ENCODE measurements around the gene COL13A1. TPM values are rescaled to one million over a fixed set of nuclear protein-coding genes. Genes with fewer than 3 reads are reported as not detected.

COL13A1 gene
- total RNA-seq, 1 experiment from 2014 or later, result 18.0 TPM

- DNase-seq, result no peak
- Histone ChIP-seq H3K4me3 (ENCODE audit: insufficient read depth, low read depth, low read length) (no peak overlapping the region), H3K36me3 (replicated peaks; ENCODE audit: control insufficient read depth, insufficient read depth, low read length) (no peaks in the 10 kb centered on the region)
Observed at GRCh38 chr10:69910561-69910960, 108.9 kb downstream of the COL13A1 start.

GRCh38 chr10:69911613-69912528 lies 110.2 kb downstream of the COL13A1 start:
- Histone ChIP-seq H3K27me3 (ENCODE audit: control insufficient read depth, insufficient read depth, low read length) (no peaks in the 10 kb centered on the region), H3K4me3 (ENCODE audit: insufficient read depth, low read depth, low read length) (no peak overlapping the region), H3K36me3 (replicated peaks; ENCODE audit: control insufficient read depth, insufficient read depth, low read length) (no peaks in the 10 kb centered on the region)
- DNase-seq, result no peak

More at GRCh38 chr10:69910561-69910960, 108.9 kb downstream of the COL13A1 start:
- no peaks in the 10 kb centered on the region for H3K27me3 ChIP-seq (ENCODE audit: control insufficient read depth, insufficient read depth, low read length)

- Histone ChIP-seq H3K4me3 (ENCODE audit: insufficient read depth, low read depth, low read length) (no peak overlapping the region), H3K36me3 (replicated peaks; ENCODE audit: control insufficient read depth, insufficient read depth, low read length) (no peaks in the 10 kb centered on the region), H3K27me3 (ENCODE audit: control insufficient read depth, insufficient read depth, low read length) (no peaks in the 10 kb centered on the region)
- DNase-seq, result no peak
Observed at GRCh38 chr10:69912589-69912988, 110.9 kb downstream of the COL13A1 start.

- Histone ChIP-seq H3K4me3 (ENCODE audit: insufficient read depth, low read depth, low read length) (no peak overlapping the region), H3K36me3 (replicated peaks; ENCODE audit: control insufficient read depth, insufficient read depth, low read length) (no peaks in the 10 kb centered on the region), H3K27me3 (ENCODE audit: control insufficient read depth, insufficient read depth, low read length) (no peaks in the 10 kb centered on the region)
- peak; percentile 62 for DNase-seq
Observed at GRCh38 chr10:69913606-69914382, 112.1 kb downstream of the COL13A1 start.

- Histone ChIP-seq H3K27me3 (ENCODE audit: control insufficient read depth, insufficient read depth, low read length) (no peaks in the 10 kb centered on the region), H3K4me3 (ENCODE audit: insufficient read depth, low read depth, low read length) (no peak overlapping the region), H3K36me3 (replicated peaks; ENCODE audit: control insufficient read depth, insufficient read depth, low read length) (no peaks in the 10 kb centered on the region)
- DNase-seq, result peak; percentile 94
Observed at GRCh38 chr10:69914398-69915214, 112.9 kb downstream of the COL13A1 start.

- Histone ChIP-seq H3K36me3 (replicated peaks; ENCODE audit: control insufficient read depth, insufficient read depth, low read length) (no peaks in the 10 kb centered on the region), H3K4me3 (ENCODE audit: insufficient read depth, low read depth, low read length) (no peak overlapping the region), H3K27me3 (ENCODE audit: control insufficient read depth, insufficient read depth, low read length) (no peaks in the 10 kb centered on the region)
- no peak for DNase-seq
Observed at GRCh38 chr10:69915215-69915560, 113.5 kb downstream of the COL13A1 start.

GRCh38 chr10:69916118-69916517 lies 114.4 kb downstream of the COL13A1 start:
- no peak overlapping the region for H3K4me3 ChIP-seq (ENCODE audit: insufficient read depth, low read depth, low read length)
- H3K27me3 ChIP-seq (ENCODE audit: control insufficient read depth, insufficient read depth, low read length), result no peaks in the 10 kb centered on the region
- DNase-seq, result no peak
- H3K36me3 ChIP-seq (replicated peaks; ENCODE audit: control insufficient read depth, insufficient read depth, low read length), result no peaks in the 10 kb centered on the region

GRCh38 chr10:69918036-69918435 lies 116.3 kb downstream of the COL13A1 start:
- no peaks in the 10 kb centered on the region for H3K36me3 ChIP-seq (replicated peaks; ENCODE audit: control insufficient read depth, insufficient read depth, low read length)
- no peaks in the 10 kb centered on the region for H3K27me3 ChIP-seq (ENCODE audit: control insufficient read depth, insufficient read depth, low read length)
- peak; percentile 77 for DNase-seq
- H3K4me3 ChIP-seq (ENCODE audit: insufficient read depth, low read depth, low read length), result no peak overlapping the region

GRCh38 chr10:69919250-69919649 lies 117.5 kb downstream of the COL13A1 start:
- Histone ChIP-seq H3K4me3 (ENCODE audit: insufficient read depth, low read depth, low read length) (no peak overlapping the region), H3K36me3 (replicated peaks; ENCODE audit: control insufficient read depth, insufficient read depth, low read length) (no peaks in the 10 kb centered on the region), H3K27me3 (ENCODE audit: control insufficient read depth, insufficient read depth, low read length) (no peaks in the 10 kb centered on the region)
- no peak for DNase-seq

GRCh38 chr10:69925111-69925510 lies 123.4 kb downstream of the COL13A1 start:
- H3K27me3 ChIP-seq (ENCODE audit: control insufficient read depth, insufficient read depth, low read length), result no peaks in the 10 kb centered on the region
- no peaks in the 10 kb centered on the region for H3K36me3 ChIP-seq (replicated peaks; ENCODE audit: control insufficient read depth, insufficient read depth, low read length)
- no peak overlapping the region for H3K4me3 ChIP-seq (ENCODE audit: insufficient read depth, low read depth, low read length)
- DNase-seq, result no peak

GRCh38 chr10:69928339-69928738 lies 126.6 kb downstream of the COL13A1 start:
- Histone ChIP-seq H3K4me3 (ENCODE audit: insufficient read depth, low read depth, low read length) (no peak overlapping the region), H3K36me3 (replicated peaks; ENCODE audit: control insufficient read depth, insufficient read depth, low read length) (no peaks in the 10 kb centered on the region), H3K27me3 (ENCODE audit: control insufficient read depth, insufficient read depth, low read length) (no peaks in the 10 kb centered on the region)
- DNase-seq, result no peak

GRCh38 chr10:69929575-69929974 lies 127.9 kb downstream of the COL13A1 start:
- H3K36me3 ChIP-seq (replicated peaks; ENCODE audit: control insufficient read depth, insufficient read depth, low read length), result no peaks in the 10 kb centered on the region
- no peaks in the 10 kb centered on the region for H3K27me3 ChIP-seq (ENCODE audit: control insufficient read depth, insufficient read depth, low read length)
- DNase-seq, result peak; percentile 66
- H3K4me3 ChIP-seq (ENCODE audit: insufficient read depth, low read depth, low read length), result no peak overlapping the region

- DNase-seq, result no peak
- Histone ChIP-seq H3K36me3 (replicated peaks; ENCODE audit: control insufficient read depth, insufficient read depth, low read length) (no peaks in the 10 kb centered on the region), H3K4me3 (ENCODE audit: insufficient read depth, low read depth, low read length) (no peak overlapping the region), H3K27me3 (ENCODE audit: control insufficient read depth, insufficient read depth, low read length) (no peaks in the 10 kb centered on the region)
Observed at GRCh38 chr10:69934768-69935167, 133.1 kb downstream of the COL13A1 start.

- Histone ChIP-seq H3K4me3 (ENCODE audit: insufficient read depth, low read depth, low read length) (no peak overlapping the region), H3K27me3 (ENCODE audit: control insufficient read depth, insufficient read depth, low read length) (no peaks in the 10 kb centered on the region), H3K36me3 (replicated peaks; ENCODE audit: control insufficient read depth, insufficient read depth, low read length) (no peaks in the 10 kb centered on the region)
- peak; percentile 81 for DNase-seq
Observed at GRCh38 chr10:69936091-69936490, 134.4 kb downstream of the COL13A1 start.
